Fibroblast of lung (primary cell): ENCODE measurements around the gene STMN1. TPM values are rescaled to one million over a fixed set of nuclear protein-coding genes. Genes with fewer than 3 reads are reported as not detected.
"Not testable (repeated sequence)": the region's sequence is repeated elsewhere in the genome, so short reads cannot be mapped to it uniquely, and the experiment has no call there.

Source experiments
- DNase-seq, 2 donors: peaks; one replicate each; pipeline versions ENCODE4 v3.0.0 to v3.0.0-alpha.2; 2010; ENCODE audit warnings: low read depth in 2 of 2
- H2AFZ ChIP-seq: 2 replicates; pipeline ENCODE4 v1.5.1; 2012; ENCODE audit warnings: low read length, control low read depth, inconsistent platforms
- H3K27ac ChIP-seq: 2 replicates; pipeline ENCODE4 v1.5.1; 2011; ENCODE audit warnings: low read length, control low read depth; ENCODE audit not compliant: insufficient read depth
- H3K27me3 ChIP-seq: 2 replicates; pipeline ENCODE4 v1.5.1; 2011; ENCODE audit warnings: mild to moderate bottlenecking, low read length; ENCODE audit not compliant: control insufficient read depth, insufficient read depth
- H3K36me3 ChIP-seq: 2 replicates; pipeline ENCODE4 v1.5.1; 2011; ENCODE audit warnings: low read length; ENCODE audit not compliant: control insufficient read depth, insufficient read depth
- H3K4me1 ChIP-seq: 2 replicates; pipeline ENCODE4 v1.5.1; 2011; ENCODE audit warnings: low read length; ENCODE audit not compliant: control insufficient read depth, insufficient read depth; ENCODE audit errors: extremely low read depth
- H3K4me2 ChIP-seq: 2 replicates; pipeline ENCODE4 v1.5.1; 2011; ENCODE audit warnings: low read length, control low read depth; ENCODE audit not compliant: insufficient read depth; ENCODE audit errors: extremely low read depth
- H3K4me3 ChIP-seq, 4 experiments: fragments of 200-600 bp in 1 of 4; sonication (generic) in 1 of 4; replicated peaks in 1 of 4; 2 replicates each; pipeline ENCODE4 v1.5.1; 2011 to 2016; ENCODE audit warnings: low read length in 4 of 4, low read depth in 3 of 4, mild to moderate bottlenecking in 3 of 4, control low read depth in 2 of 4, inconsistent platforms in 1 of 4, mixed read lengths in 1 of 4; ENCODE audit not compliant: insufficient read depth in 1 of 4; ENCODE audit errors: control extremely low read depth in 1 of 4
- H3K79me2 ChIP-seq: 2 replicates; pipeline ENCODE4 v1.5.1; 2012; ENCODE audit warnings: mild to moderate bottlenecking, low read length, inconsistent platforms; ENCODE audit not compliant: control insufficient read depth, insufficient read depth
- H3K9ac ChIP-seq: 2 replicates; pipeline ENCODE4 v1.5.1; 2011; ENCODE audit warnings: mild to moderate bottlenecking, low read length, control low read depth; ENCODE audit not compliant: insufficient read depth
- H3K9me3 ChIP-seq: 2 replicates; pipeline ENCODE4 v1.5.1; 2012; ENCODE audit warnings: low read depth, low read length; ENCODE audit not compliant: control insufficient read depth, insufficient read depth
- H4K20me1 ChIP-seq: 2 replicates; pipeline ENCODE4 v1.5.1; 2011; ENCODE audit warnings: low read length; ENCODE audit not compliant: control insufficient read depth, insufficient read depth; ENCODE audit errors: extremely low read depth
- EZH2 ChIP-seq: IDR thresholded peaks from 2 replicates; pipeline ENCODE4 v1.5.1; 2012; ENCODE audit warnings: low read length, control low read depth, mild to moderate bottlenecking; ENCODE audit errors: missing control alignments
- polyA plus RNA-seq, 2 donors: library from polyadenylated mRNA; depleted of rRNA in 1 of 2; stranded (reverse) in 1 of 2; unstranded in 1 of 2; fragments of >200 nt; gene quantifications; 2 replicates each; pipeline ENCODE4 v1.2.1, GENCODE V29; 2011 to 2012; ENCODE audit warnings: missing spikeins in 1 of 2
- total RNA-seq: library from RNA; depleted of rRNA; stranded (reverse); fragments of >200 nt; gene quantifications from 2 replicates; pipeline ENCODE4 v1.2.1, GENCODE V29; 2014
- TF ChIP-seq, protein P1 (sequence below), 2 donors: IDR thresholded peaks in 1 of 2; conservative IDR thresholded peaks in 1 of 2; 1 replicate in 1 of 2; 2 replicates in 1 of 2; pipeline ENCODE4 v1.5.1; 2011 to 2012; ENCODE audit warnings: low read length in 2 of 2, control low read depth in 1 of 2, inconsistent platforms in 1 of 2, low read depth in 1 of 2, mild to moderate bottlenecking in 1 of 2

The STMN1 gene
- total and polyA plus RNA-seq, 2 donors (not counting 1 experiment from before 2014, with no cell fraction given): 90.7 to 94.7 TPM

DNA sequence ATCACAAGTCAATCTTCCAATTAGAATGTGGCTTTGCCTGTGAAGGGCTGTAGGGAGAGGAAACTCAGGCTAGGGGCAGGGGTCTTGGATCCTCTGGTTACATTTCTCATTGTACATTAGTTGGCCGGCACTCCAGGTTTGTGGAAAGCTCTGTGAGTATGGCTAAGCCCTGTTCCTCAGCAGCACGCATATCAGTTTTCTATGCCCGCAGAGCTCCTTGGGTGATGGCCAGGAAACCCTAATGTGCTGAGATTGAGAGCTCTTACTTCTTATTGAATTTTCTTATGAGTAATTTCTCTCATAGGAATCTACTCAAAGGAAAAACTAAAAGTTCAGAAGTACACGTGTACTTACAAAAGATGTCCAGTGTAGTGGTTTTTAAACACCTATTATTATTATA is 30.7 kb upstream of the STMN1 start:
- peaks cover 2% of the 10 kb centered on the region for H3K27me3 ChIP-seq
- no peak overlapping the region for H2AFZ ChIP-seq
- H3K9me3 ChIP-seq: no peaks in the 10 kb centered on the region
- no peak overlapping the region for H3K9ac ChIP-seq
- no peak overlapping the region for H3K27ac ChIP-seq
- no peaks in the 10 kb centered on the region for H4K20me1 ChIP-seq
- no peak for DNase-seq
- no peaks in the 10 kb centered on the region for H3K79me2 ChIP-seq
- no peak overlapping the region for H3K4me3 ChIP-seq
- no peak for TF ChIP-seq EZH2
- TF ChIP-seq, protein P1, sequence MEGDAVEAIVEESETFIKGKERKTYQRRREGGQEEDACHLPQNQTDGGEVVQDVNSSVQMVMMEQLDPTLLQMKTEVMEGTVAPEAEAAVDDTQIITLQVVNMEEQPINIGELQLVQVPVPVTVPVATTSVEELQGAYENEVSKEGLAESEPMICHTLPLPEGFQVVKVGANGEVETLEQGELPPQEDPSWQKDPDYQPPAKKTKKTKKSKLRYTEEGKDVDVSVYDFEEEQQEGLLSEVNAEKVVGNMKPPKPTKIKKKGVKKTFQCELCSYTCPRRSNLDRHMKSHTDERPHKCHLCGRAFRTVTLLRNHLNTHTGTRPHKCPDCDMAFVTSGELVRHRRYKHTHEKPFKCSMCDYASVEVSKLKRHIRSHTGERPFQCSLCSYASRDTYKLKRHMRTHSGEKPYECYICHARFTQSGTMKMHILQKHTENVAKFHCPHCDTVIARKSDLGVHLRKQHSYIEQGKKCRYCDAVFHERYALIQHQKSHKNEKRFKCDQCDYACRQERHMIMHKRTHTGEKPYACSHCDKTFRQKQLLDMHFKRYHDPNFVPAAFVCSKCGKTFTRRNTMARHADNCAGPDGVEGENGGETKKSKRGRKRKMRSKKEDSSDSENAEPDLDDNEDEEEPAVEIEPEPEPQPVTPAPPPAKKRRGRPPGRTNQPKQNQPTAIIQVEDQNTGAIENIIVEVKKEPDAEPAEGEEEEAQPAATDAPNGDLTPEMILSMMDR (conservative IDR thresholded peaks at IDR 0.05 in 1 of 2, IDR thresholded peaks at IDR 0.05 in 1 of 2; ENCODE audit: low read depth in 1 of 2, low read length in 2 of 2): no peak
- H3K4me1 ChIP-seq: no peaks in the 10 kb centered on the region
- no peaks in the 10 kb centered on the region for H3K36me3 ChIP-seq
- H3K4me2 ChIP-seq: no peak overlapping the region

DNA sequence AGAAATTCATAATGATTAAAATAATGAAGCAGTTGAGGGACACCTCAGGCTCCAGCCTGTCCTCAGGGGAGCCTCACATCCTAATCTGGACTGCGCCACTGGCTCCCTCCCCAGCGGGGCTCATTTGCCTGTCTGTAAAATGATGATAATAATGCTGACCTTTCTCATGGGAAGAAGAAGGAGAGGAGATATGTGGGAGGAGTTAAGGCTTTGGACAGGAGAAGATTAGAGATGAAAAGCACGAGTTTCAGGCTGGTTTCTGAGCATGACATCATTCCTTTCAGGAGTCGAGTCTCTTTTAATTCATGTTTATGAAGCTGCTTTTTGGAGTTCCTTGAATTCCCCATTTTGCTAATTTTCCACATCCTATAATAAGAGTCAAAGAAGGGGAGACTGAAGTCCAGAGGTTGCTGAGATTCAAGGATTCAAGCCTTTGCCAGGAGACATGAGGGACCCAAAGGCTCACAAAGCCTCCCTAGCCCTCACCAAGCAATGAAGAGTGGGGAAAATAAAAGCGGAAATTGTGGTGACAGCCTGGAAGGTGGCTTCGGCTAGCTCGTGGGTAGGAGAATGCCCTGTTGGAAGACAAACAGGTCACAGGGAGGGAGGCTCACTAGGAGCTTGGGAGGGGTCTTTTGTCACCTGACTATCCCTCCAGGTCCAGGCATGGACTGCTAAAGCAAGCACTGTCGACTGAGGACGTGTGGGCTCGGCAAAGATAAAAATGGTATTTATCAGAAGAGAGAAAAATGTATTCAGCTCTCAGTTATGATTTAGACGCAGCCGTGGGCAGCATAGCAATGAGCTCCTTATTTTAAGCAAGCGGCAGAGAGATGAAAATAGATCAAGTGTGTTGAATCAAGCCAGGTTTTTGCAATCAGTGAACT is 27.5 kb upstream of the STMN1 start:
- no peak overlapping the region for H3K27ac ChIP-seq
- no peaks in the 10 kb centered on the region for H3K79me2 ChIP-seq
- H3K4me3 ChIP-seq: no peak overlapping the region
- H3K4me2 ChIP-seq: no peak overlapping the region
- no peaks in the 10 kb centered on the region for H3K36me3 ChIP-seq
- no peak for TF ChIP-seq EZH2
- TF ChIP-seq, protein P1 (conservative IDR thresholded peaks at IDR 0.05 in 1 of 2, IDR thresholded peaks at IDR 0.05 in 1 of 2; ENCODE audit: low read depth in 1 of 2, low read length in 2 of 2): no peak
- H2AFZ ChIP-seq: no peak overlapping the region
- peaks cover 6% of the 10 kb centered on the region for H3K27me3 ChIP-seq
- no peaks in the 10 kb centered on the region for H3K4me1 ChIP-seq
- no peak for DNase-seq
- no peaks in the 10 kb centered on the region for H3K9me3 ChIP-seq
- no peaks in the 10 kb centered on the region for H4K20me1 ChIP-seq
- no peak overlapping the region for H3K9ac ChIP-seq

DNA sequence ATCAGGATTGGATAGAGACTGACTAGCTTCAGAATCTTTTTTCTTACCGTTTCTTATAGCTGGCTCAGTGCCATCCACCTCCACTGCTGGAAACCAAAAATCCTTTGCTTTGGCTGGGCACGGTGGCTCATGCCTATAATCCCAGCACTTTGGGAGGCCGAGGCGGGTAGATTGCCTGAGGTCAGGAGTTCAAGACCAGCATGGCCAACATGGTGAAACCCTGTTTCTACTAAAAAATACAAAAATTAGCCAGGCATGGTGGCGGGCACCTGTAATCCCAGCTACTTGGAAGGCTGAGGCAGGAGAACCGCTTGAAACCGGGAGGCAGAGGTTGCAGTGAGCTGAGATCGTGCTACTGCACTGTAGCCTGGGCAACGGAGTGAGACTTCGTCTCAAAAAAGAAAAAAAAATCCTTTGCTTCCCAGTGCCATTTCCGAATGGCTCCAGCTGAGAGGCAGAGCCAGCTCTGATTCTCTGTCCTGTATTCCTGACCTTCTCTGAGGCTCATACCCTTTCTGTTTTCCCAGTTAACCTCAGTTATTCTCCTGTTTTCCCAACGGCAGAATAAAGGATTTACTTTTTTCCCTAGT is 26.7 kb upstream of the STMN1 start:
- H3K9ac ChIP-seq, DNase-seq, H3K4me3 ChIP-seq, H2AFZ ChIP-seq, H3K36me3 ChIP-seq, H3K27me3 ChIP-seq, H3K27ac ChIP-seq, H3K79me2 ChIP-seq, H4K20me1 ChIP-seq, H3K9me3 ChIP-seq, H3K4me2 ChIP-seq, H3K4me1 ChIP-seq: not testable (repeated sequence)
